ENCODE measurements around the gene CREB3L1.

Gene CREB3L1

GRCh38 chr11:46273511-46274205 lies 3.8 kb upstream of the CREB3L1 start:
- no peak for DNase-seq

GRCh38 chr11:46275964-46276641 lies 1.4 kb upstream of the CREB3L1 start:
- DNase-seq = no peak

GRCh38 chr11:46277313-46277621 lies 195 bp upstream of the CREB3L1 start:
- no peak for DNase-seq

- DNase-seq = peak; percentile 13
Observed at GRCh38 chr11:46278387-46279125, 1.1 kb downstream of the CREB3L1 start.

GRCh38 chr11:46279126-46280099 lies 2.0 kb downstream of the CREB3L1 start:
- no peak for DNase-seq

GRCh38 chr11:46280706-46281105 lies 3.2 kb downstream of the CREB3L1 start:
- no peak for DNase-seq

- DNase-seq = no peak
Observed at GRCh38 chr11:46281371-46281831, 3.9 kb downstream of the CREB3L1 start.

GRCh38 chr11:46285173-46285572 lies 7.7 kb downstream of the CREB3L1 start:
- DNase-seq = no peak

GRCh38 chr11:46285594-46286033 lies 8.2 kb downstream of the CREB3L1 start:
- no peak for DNase-seq

- DNase-seq = no peak
Observed at GRCh38 chr11:46286789-46287188, 9.3 kb downstream of the CREB3L1 start.

- no peak for DNase-seq
Observed at GRCh38 chr11:46288451-46288850, 11.0 kb downstream of the CREB3L1 start.

- DNase-seq = no peak
Observed at GRCh38 chr11:46290011-46290410, 12.5 kb downstream of the CREB3L1 start.

- no peak for DNase-seq
Observed at GRCh38 chr11:46290598-46291309, 13.3 kb downstream of the CREB3L1 start.

GRCh38 chr11:46291441-46292150 lies 14.1 kb downstream of the CREB3L1 start:
- no peak for DNase-seq

- no peak for DNase-seq
Observed at GRCh38 chr11:46293066-46293465, 15.6 kb downstream of the CREB3L1 start.

GRCh38 chr11:46293641-46294103 lies 16.2 kb downstream of the CREB3L1 start:
- no peak for DNase-seq

- DNase-seq = no peak
Observed at GRCh38 chr11:46294365-46295309, 17.2 kb downstream of the CREB3L1 start.

- DNase-seq = peak; percentile 69
Observed at GRCh38 chr11:46295312-46296058, 18.0 kb downstream of the CREB3L1 start.

- no peak for DNase-seq
Observed at GRCh38 chr11:46296059-46296527, 18.6 kb downstream of the CREB3L1 start.

Measured in activated gamma-delta T cell treated with Interleukin-2 at 50 U/mL for 16 hours (primary cell).